ENCODE measurements around the gene AGMAT.

- no peak for TF ChIP-seq MAX (IDR thresholded peaks at IDR 0.05)
- TF ChIP-seq TAF1 (IDR thresholded peaks at IDR 0.05; ENCODE audit: low read depth, low read length): no peak
- TF ChIP-seq CTCF (IDR thresholded peaks at IDR 0.05; ENCODE audit: control extremely low read depth in 1 of 3, insufficient read depth in 1 of 3, low read depth in 1 of 3, low read length in 3 of 3): no peak
Observed at GRCh38 chr1:15633756-15634420, 49.0 kb upstream of the AGMAT start.
